ENCODE data around the gene DPH3.

DPH3 gene

GRCh38 chr3:16266714-16267113 is 2.0 kb upstream of the DPH3 start:
- no peak overlapping the region for H3K4me3 ChIP-seq (replicated peaks; ENCODE audit: low read depth, low read length)
- TF ChIP-seq CTCF (IDR thresholded peaks at IDR 0.05; ENCODE audit: low read length, missing control alignments), result no peak
- DNase-seq (ENCODE audit: low read depth), result no peak

DNA sequence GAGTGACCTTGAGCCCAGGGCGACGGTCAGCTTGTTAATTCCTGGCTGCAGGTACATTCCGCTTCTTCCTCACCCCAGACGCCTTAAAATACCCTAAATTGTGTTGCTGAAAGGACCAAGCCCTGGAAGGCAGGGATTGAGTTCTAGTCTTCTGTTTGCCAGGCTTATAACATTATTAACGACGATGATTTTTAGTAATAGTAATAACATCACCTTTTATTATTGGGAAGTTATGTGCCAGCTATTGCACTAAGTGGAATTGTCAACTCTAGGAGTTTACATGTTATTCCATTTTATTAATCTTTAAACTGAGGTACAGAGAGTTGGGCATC is 678 bp upstream of the DPH3 start:
- no peak for DNase-seq (ENCODE audit: low read depth)
- peak overlapping the region; percentile 93 for H3K4me3 ChIP-seq (replicated peaks; ENCODE audit: low read depth, low read length)
- no peak for TF ChIP-seq CTCF (IDR thresholded peaks at IDR 0.05; ENCODE audit: low read length, missing control alignments)

DNA sequence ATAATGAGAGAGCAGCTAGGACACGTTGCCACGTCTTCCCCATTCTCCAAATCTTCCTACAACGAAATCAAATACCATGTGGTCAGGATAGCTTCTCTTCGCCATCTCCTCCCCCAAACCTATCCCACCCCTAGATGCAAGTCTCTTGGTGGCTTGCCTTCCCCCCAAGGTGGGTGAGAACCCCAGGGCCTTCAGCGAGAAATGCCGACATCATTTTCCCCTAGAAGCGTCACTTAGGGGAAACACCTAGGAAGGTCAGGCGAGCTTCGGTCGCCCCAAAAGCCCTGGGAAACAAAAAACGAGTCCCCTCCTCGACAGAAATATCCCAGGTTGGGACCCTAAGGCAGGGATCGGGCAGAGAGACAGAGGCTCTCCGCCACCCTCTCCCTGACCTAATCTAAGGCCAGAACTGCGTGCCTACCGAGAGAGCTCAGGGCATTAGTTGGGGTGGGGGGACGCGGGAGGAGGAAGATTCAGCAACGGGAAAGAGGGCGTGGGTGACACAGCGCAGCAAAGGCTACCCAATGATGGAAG is 502 bp downstream of the DPH3 start:
- no peak for DNase-seq (ENCODE audit: low read depth)
- H3K4me3 ChIP-seq (replicated peaks; ENCODE audit: low read depth, low read length), result peak overlapping the region; percentile 93
- no peak for TF ChIP-seq CTCF (IDR thresholded peaks at IDR 0.05; ENCODE audit: low read length, missing control alignments)

- TF ChIP-seq CTCF (IDR thresholded peaks at IDR 0.05; ENCODE audit: low read length, missing control alignments), result no peak
- H3K4me3 ChIP-seq (replicated peaks; ENCODE audit: low read depth, low read length), result no peak overlapping the region
- DNase-seq (ENCODE audit: low read depth), result no peak
These were observed 2.6 kb downstream of the DPH3 start for GRCh38 chr3:16262174-16262573.

GRCh38 chr3:16260046-16260445 is 4.7 kb downstream of the DPH3 start:
- DNase-seq (ENCODE audit: low read depth), result no peak
- no peak overlapping the region for H3K4me3 ChIP-seq (replicated peaks; ENCODE audit: low read depth, low read length)
- TF ChIP-seq CTCF (IDR thresholded peaks at IDR 0.05; ENCODE audit: low read length, missing control alignments), result no peak

DNA sequence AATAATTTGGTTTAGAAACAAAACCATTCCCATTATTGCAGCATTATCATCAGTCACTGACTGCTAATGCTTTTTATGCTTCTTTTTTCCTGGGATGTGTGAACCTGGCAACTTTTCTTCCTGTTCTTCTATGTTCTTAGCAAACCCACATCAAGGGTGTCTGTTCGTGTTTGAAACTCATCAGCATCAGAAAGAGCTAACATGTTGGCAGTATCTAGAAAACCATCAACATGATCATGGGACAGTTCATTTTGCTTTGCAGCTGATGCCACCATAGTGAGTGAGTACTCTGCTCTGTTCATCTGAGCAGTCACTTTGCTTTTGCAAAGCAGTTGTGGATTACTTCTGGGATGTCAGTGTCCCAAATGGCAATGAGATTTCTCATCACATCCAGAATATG is 5.9 kb downstream of the DPH3 start:
- no peak for DNase-seq (ENCODE audit: low read depth)
- no peak overlapping the region for H3K4me3 ChIP-seq (replicated peaks; ENCODE audit: low read depth, low read length)
- no peak for TF ChIP-seq CTCF (IDR thresholded peaks at IDR 0.05; ENCODE audit: low read length, missing control alignments)

- H3K4me3 ChIP-seq (replicated peaks; ENCODE audit: low read depth, low read length), result no peak overlapping the region
- TF ChIP-seq CTCF (IDR thresholded peaks at IDR 0.05; ENCODE audit: low read length, missing control alignments), result no peak
- DNase-seq (ENCODE audit: low read depth), result no peak
These were observed 6.6 kb downstream of the DPH3 start for GRCh38 chr3:16258177-16258576.
